H9 (cell line): ENCODE measurements around the gene LCE6A. TPM values are rescaled to one million over a fixed set of nuclear protein-coding genes. Genes with fewer than 3 reads are reported as not detected.

Source experiments
- DNase-seq: peaks from one replicate; pipeline ENCODE4 v3.0.0-alpha.2; 2017
- H2AFZ ChIP-seq: one replicate; pipeline ENCODE4 v1.6.1; 2013; ENCODE audit warnings: mild to moderate bottlenecking, low read length, control low read depth, moderate library complexity
- H2AK5ac ChIP-seq: 2 replicates; pipeline ENCODE4 v1.6.1; 2013; ENCODE audit warnings: low read length, control low read depth, mixed read lengths; ENCODE audit not compliant: insufficient read length
- H2BK120ac ChIP-seq: one replicate; pipeline ENCODE4 v1.6.1; 2013; ENCODE audit warnings: low read depth, mild to moderate bottlenecking, low read length, control low read depth, inconsistent platforms; ENCODE audit not compliant: poor library complexity, severe bottlenecking
- H2BK12ac ChIP-seq: 2 replicates; pipeline ENCODE4 v1.6.1; 2013; ENCODE audit warnings: low read length, control low read depth, mixed read lengths, low read depth; ENCODE audit not compliant: insufficient read length
- H2BK15ac ChIP-seq: 2 replicates; pipeline ENCODE4 v1.6.1; 2013; ENCODE audit warnings: low read depth, low read length, control low read depth
- H2BK20ac ChIP-seq: one replicate; pipeline ENCODE4 v1.6.1; 2013; ENCODE audit warnings: low read depth, mild to moderate bottlenecking, low read length, control low read depth, inconsistent platforms; ENCODE audit not compliant: poor library complexity, severe bottlenecking
- H2BK5ac ChIP-seq: 2 replicates; pipeline ENCODE4 v1.6.1; 2013; ENCODE audit warnings: low read length, control low read depth, mixed read lengths; ENCODE audit not compliant: insufficient read length
- H3K14ac ChIP-seq: 2 replicates; pipeline ENCODE4 v1.6.1; 2013; ENCODE audit warnings: low read length, control low read depth; ENCODE audit not compliant: insufficient read depth
- H3K18ac ChIP-seq: 2 replicates; pipeline ENCODE4 v1.6.1; 2013; ENCODE audit warnings: low read depth, mild to moderate bottlenecking, mixed read lengths, low read length, control low read depth; ENCODE audit not compliant: insufficient read length
- H3K23ac ChIP-seq: 2 replicates; pipeline ENCODE4 v1.6.1; 2013; ENCODE audit warnings: low read length, control low read depth, mixed read lengths, low read depth; ENCODE audit not compliant: insufficient read length
- H3K23me2 ChIP-seq: 2 replicates; pipeline ENCODE4 v1.6.1; 2013; ENCODE audit warnings: low read depth, mild to moderate bottlenecking, mixed read lengths, low read length, control low read depth; ENCODE audit not compliant: insufficient read length, poor library complexity, severe bottlenecking
- H3K27ac ChIP-seq: 2 replicates; pipeline ENCODE4 v1.5.1; 2013; ENCODE audit warnings: low read length, control low read depth, mixed read lengths, low read depth; ENCODE audit not compliant: insufficient read length
- H3K27me3 ChIP-seq: 2 replicates; pipeline ENCODE4 v1.6.1; 2013; ENCODE audit warnings: low read length, control low read depth, inconsistent platforms; ENCODE audit not compliant: insufficient read depth
- H3K4ac ChIP-seq: 2 replicates; pipeline ENCODE4 v1.6.1; 2013; ENCODE audit warnings: low read depth, mild to moderate bottlenecking, control low read depth, inconsistent platforms, low read length, moderate library complexity
- H3K4me1 ChIP-seq: 2 replicates; pipeline ENCODE4 v1.6.1; 2013; ENCODE audit warnings: low read length, control low read depth, inconsistent platforms; ENCODE audit not compliant: insufficient read depth
- H3K4me2 ChIP-seq: 2 replicates; pipeline ENCODE4 v1.6.1; 2013; ENCODE audit warnings: low read length, control low read depth, mixed read lengths; ENCODE audit not compliant: insufficient read length, insufficient read depth
- H3K56ac ChIP-seq: 2 replicates; pipeline ENCODE4 v1.6.1; 2013; ENCODE audit warnings: low read depth, mild to moderate bottlenecking, mixed read lengths, low read length, control low read depth; ENCODE audit not compliant: insufficient read length
- H3K79me1 ChIP-seq: 2 replicates; pipeline ENCODE4 v1.6.1; 2013; ENCODE audit warnings: low read depth, mild to moderate bottlenecking, moderate library complexity, low read length, control low read depth, inconsistent platforms; ENCODE audit not compliant: insufficient read depth, poor library complexity, severe bottlenecking
- H3K79me2 ChIP-seq: 2 replicates; pipeline ENCODE4 v1.6.1; 2013; ENCODE audit warnings: low read length, control low read depth, inconsistent platforms; ENCODE audit not compliant: insufficient read depth
- H3K9ac ChIP-seq: 2 replicates; pipeline ENCODE4 v1.6.1; 2013; ENCODE audit warnings: low read length, control low read depth, mixed read lengths; ENCODE audit not compliant: insufficient read length; ENCODE audit errors: extremely low read depth
- H3K9me3 ChIP-seq: one replicate; pipeline ENCODE4 v1.6.1; 2013; ENCODE audit warnings: low read depth, low read length, inconsistent platforms; ENCODE audit not compliant: control insufficient read depth
- H3T11ph ChIP-seq: one replicate; pipeline ENCODE4 v1.6.1; 2013; ENCODE audit warnings: mild to moderate bottlenecking, low read length, control low read depth, inconsistent platforms
- H4K20me1 ChIP-seq: one replicate; pipeline ENCODE4 v1.6.1; 2013; ENCODE audit not compliant: control insufficient read depth, insufficient read length, insufficient read depth
- H4K5ac ChIP-seq: 2 replicates; pipeline ENCODE4 v1.6.1; 2013; ENCODE audit warnings: low read depth, mild to moderate bottlenecking, mixed read lengths, low read length, control low read depth; ENCODE audit not compliant: insufficient read length
- H4K8ac ChIP-seq: replicated peaks from 2 replicates; pipeline ENCODE4 v1.6.1; 2013; ENCODE audit warnings: low read length, control low read depth, mixed read lengths, low read depth; ENCODE audit not compliant: insufficient read length
- H4K91ac ChIP-seq: 2 replicates; pipeline ENCODE4 v1.6.1; 2013; ENCODE audit warnings: low read depth, mild to moderate bottlenecking, moderate library complexity, mixed read lengths, low read length, control low read depth; ENCODE audit not compliant: insufficient read length
- H3K27ac Mint-ChIP-seq, 3 experiments: 2 replicates in 2 of 3; 3 replicates in 1 of 3; pipeline ENCODE4 v1.8.0; 2020 to 2021; ENCODE audit warnings: mixed read lengths in 3 of 3, mild to moderate bottlenecking in 1 of 3, moderate library complexity in 1 of 3
- H3K27me3 Mint-ChIP-seq: 2 replicates; pipeline ENCODE4 v1.8.0; 2021; ENCODE audit warnings: low read depth, mild to moderate bottlenecking, moderate library complexity, mixed read lengths
- H3K36me3 Mint-ChIP-seq, 3 experiments: 2 replicates in 2 of 3; 3 replicates in 1 of 3; pipeline ENCODE4 v1.8.0; 2020 to 2021; ENCODE audit warnings: low read depth in 3 of 3, mixed read lengths in 3 of 3; ENCODE audit not compliant: insufficient read depth in 1 of 3
- H3K4me1 Mint-ChIP-seq, 2 experiments: 2 replicates each; pipeline ENCODE4 v1.8.0; 2020; ENCODE audit warnings: mixed read lengths in 2 of 2
- H3K4me3 Mint-ChIP-seq, 2 experiments: 2 replicates in 1 of 2; 3 replicates in 1 of 2; pipeline ENCODE4 v1.8.0; 2020 to 2021; ENCODE audit warnings: mild to moderate bottlenecking in 2 of 2, mixed read lengths in 2 of 2, moderate library complexity in 1 of 2
- H3K9me3 Mint-ChIP-seq, 2 experiments: 2 replicates in 1 of 2; 3 replicates in 1 of 2; pipeline ENCODE4 v1.8.0; 2020; ENCODE audit warnings: mild to moderate bottlenecking in 2 of 2, mixed read lengths in 2 of 2, moderate library complexity in 1 of 2
- WGBS: extraction: QIAGEN DNeasy Blood & Tissue Kit; methylation state at CpG from one replicate; pipeline ENCODE4 v1.1.7; 2013; ENCODE audit warnings: missing lambda C conversion rate, low lambda C conversion rate, mixed read lengths; ENCODE audit not compliant: insufficient read length; ENCODE audit errors: extremely low coverage; 5-methylcytosine and 5-hydroxymethylcytosine counted together
- total RNA-seq: library from RNA; stranded (reverse); gene quantifications from 2 replicates; pipeline ENCODE4 v1.2.1, GENCODE V29; 2021
- TF ChIP-seq, protein P1 (sequence below): fragments of 200-600 bp; sonication (generic); conservative IDR thresholded peaks from 3 replicates; pipeline ENCODE4 v1.8.0; 2021; ENCODE audit warnings: antibody characterized with exemption, mild to moderate bottlenecking

The LCE6A gene
- total RNA-seq, 1 experiment from 2014 or later = not detected

DNA sequence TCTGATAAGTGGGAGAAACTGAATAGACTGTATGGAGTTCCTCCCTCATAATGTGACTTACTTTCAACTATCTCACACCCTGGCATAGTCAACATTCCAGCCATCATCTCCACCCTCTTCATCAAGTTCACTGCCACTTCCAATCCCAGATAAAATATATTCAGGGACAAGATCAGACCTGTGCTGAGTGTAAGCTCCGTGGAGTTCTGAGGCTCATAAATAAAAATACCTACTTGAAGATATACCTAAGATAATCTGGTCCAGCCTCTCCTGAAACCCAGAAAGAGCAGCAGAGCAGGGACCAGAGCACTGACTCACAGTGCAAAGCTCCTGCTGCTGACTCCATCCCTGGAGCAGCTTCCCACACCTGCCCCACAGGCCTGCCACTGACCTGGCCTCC, 15.4 kb downstream of the LCE6A start:
- TF ChIP-seq, protein P1, sequence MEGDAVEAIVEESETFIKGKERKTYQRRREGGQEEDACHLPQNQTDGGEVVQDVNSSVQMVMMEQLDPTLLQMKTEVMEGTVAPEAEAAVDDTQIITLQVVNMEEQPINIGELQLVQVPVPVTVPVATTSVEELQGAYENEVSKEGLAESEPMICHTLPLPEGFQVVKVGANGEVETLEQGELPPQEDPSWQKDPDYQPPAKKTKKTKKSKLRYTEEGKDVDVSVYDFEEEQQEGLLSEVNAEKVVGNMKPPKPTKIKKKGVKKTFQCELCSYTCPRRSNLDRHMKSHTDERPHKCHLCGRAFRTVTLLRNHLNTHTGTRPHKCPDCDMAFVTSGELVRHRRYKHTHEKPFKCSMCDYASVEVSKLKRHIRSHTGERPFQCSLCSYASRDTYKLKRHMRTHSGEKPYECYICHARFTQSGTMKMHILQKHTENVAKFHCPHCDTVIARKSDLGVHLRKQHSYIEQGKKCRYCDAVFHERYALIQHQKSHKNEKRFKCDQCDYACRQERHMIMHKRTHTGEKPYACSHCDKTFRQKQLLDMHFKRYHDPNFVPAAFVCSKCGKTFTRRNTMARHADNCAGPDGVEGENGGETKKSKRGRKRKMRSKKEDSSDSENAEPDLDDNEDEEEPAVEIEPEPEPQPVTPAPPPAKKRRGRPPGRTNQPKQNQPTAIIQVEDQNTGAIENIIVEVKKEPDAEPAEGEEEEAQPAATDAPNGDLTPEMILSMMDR = no peak
- no peak overlapping the region for H3K4me2 ChIP-seq
- Mint-ChIP-seq H3K27me3 (no peaks in the 10 kb centered on the region), H3K4me1 (no peaks in the 10 kb centered on the region), H3K27ac (no peak overlapping the region), H3K9me3 (peaks cover 92 to 93% of the 10 kb centered on the region in 2 experiments), H3K36me3 (peaks cover 2 to 24% (median 12%) of the 10 kb centered on the region in 3 experiments; a peak in 6 of 7 replicates), H3K4me3 (no peak overlapping the region)
- H4K91ac ChIP-seq = no peak overlapping the region
- H2AK5ac ChIP-seq = no peak overlapping the region
- no peaks in the 10 kb centered on the region for H3K4me1 ChIP-seq
- no peak overlapping the region for H3K14ac ChIP-seq
- H2BK12ac ChIP-seq = no peak overlapping the region
- no peak overlapping the region for H2BK5ac ChIP-seq
- no peak overlapping the region for H3K4ac ChIP-seq
- no peaks in the 10 kb centered on the region for H3K79me1 ChIP-seq
- no peak overlapping the region for H2BK20ac ChIP-seq
- H2BK120ac ChIP-seq = no peak overlapping the region
- H2BK15ac ChIP-seq = no peak overlapping the region
- no peak for DNase-seq
- no peak overlapping the region for H4K5ac ChIP-seq
- H3K23ac ChIP-seq = no peak overlapping the region
- no peak overlapping the region for H3K9ac ChIP-seq
- no CpG with 5 or more reads among the region's 1 CpG for WGBS
- H4K20me1 ChIP-seq = no peaks in the 10 kb centered on the region
- H3K9me3 ChIP-seq = peaks cover 88% of the 10 kb centered on the region
- no peaks in the 10 kb centered on the region for H3K79me2 ChIP-seq
- H2AFZ ChIP-seq = no peak overlapping the region
- H3T11ph ChIP-seq = no peak overlapping the region
- H4K8ac ChIP-seq = no peak overlapping the region
- no peaks in the 10 kb centered on the region for H3K27me3 ChIP-seq
- no peaks in the 10 kb centered on the region for H3K23me2 ChIP-seq
- no peak overlapping the region for H3K18ac ChIP-seq
- no peak overlapping the region for H3K56ac ChIP-seq
- H3K27ac ChIP-seq = no peak overlapping the region
